ENCODE measurements around the gene SCN2B. TPM values are rescaled to one million over a fixed set of nuclear protein-coding genes. Genes with fewer than 3 reads are reported as not detected.

SCN2B gene
- total and polyA plus RNA-seq, 10 of the 15 experiments (the other 5 are each of a cell fraction or from before 2014, with no cell fraction given) = 0.01 TPM; not detected in 9

DNA sequence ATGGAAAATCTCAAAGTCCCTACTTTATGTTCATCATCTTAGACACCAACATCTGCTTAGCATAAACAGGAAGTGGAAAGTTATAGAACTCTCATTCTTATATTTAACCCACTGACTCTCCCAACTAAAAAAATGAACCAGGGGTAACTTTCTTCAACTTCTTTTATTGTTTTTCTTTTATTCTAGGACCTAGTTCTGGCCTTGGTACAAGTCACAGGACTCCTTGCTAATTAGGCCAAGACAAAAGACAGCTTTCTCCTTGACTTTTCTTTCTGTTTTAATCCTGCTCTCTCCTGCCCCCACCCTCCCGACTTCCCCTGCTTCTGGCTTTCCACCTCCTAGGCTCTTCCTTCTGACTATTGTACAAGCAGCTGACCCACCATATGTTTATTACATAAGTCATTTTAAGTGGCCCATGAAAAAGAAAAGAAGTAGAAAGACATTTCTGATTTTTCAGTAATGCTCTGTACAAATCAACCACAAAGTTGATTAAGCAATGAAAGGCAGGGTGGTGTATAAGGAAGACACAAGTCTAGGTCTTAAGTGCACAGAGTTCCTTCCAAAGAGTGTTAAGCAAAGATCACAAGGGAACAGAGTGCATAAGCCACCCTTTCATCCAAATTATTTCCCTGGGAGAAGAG is 30.1 kb upstream of the SCN2B start:
- POLR2A ChIA-PET = interaction anchor here (0.7 kb wide), 1 partner anchor 8 kb away, joined by 3 read pairs; no protein-coding TSS in a partner anchor
- DNase-seq (ENCODE audit: low read depth, low spot score) (no peak), FAIRE-seq (peak; percentile 13), ATAC-seq (peak; percentile 55)
- peak overlapping the region; percentile 19; the same call in 1 of the 2 replicates for H3K4me2 ChIP-seq (ENCODE audit: control insufficient read depth, insufficient read depth)
- BruUV-seq (replicated peaks) = no TSS peak
- in situ Hi-C loops (cut with MboI) = no loop called here
- no peak overlapping the region for H3K27ac ChIP-seq (ENCODE audit: control insufficient read depth, insufficient read depth)
- SMC1A ChIA-PET (ENCODE audit: uncharacterized antibody, unreplicated experiment) = interaction anchor here (1.5 kb wide), 1 partner anchor 20 kb away, joined by 6 read pairs; no protein-coding TSS in a partner anchor
- H3K36me3 ChIP-seq (ENCODE audit: control insufficient read depth in 2 of 2, insufficient read depth in 2 of 2, low read length in 1 of 2) = no peaks in the 10 kb centered on the region; a peak in 1 of 4 replicates
- TF ChIP-seq MTA3 (IDR thresholded peaks at IDR 0.05; ENCODE audit: borderline replicate concordance, low read length) (no peak), HDAC2 (IDR thresholded peaks at IDR 0.05) (no peak), TCF12 (IDR thresholded peaks at IDR 0.05; ENCODE audit: low read depth, low read length) (no peak), SPI1 (IDR thresholded peaks at IDR 0.05; ENCODE audit: borderline replicate concordance, insufficient read depth, low read depth, low read length) (peak; percentile 59; the same call in 1 of the 2 replicates), DPF2 (IDR thresholded peaks at IDR 0.05) (no peak), KLF5 (IDR thresholded peaks at IDR 0.05; ENCODE audit: partially characterized antibody) (no peak), RAD21 (IDR thresholded peaks at IDR 0.05; ENCODE audit: insufficient read depth, low read depth, low read length) (no peak), ZNF24 (IDR thresholded peaks at IDR 0.05) (no peak), YY1 (IDR thresholded peaks at IDR 0.05; ENCODE audit: low read depth, low read length) (no peak), MEF2A (IDR thresholded peaks at IDR 0.05; ENCODE audit: insufficient read depth, low read depth, low read length) (no peak), YBX1 (IDR thresholded peaks at IDR 0.05) (no peak), SREBF1 (IDR thresholded peaks at IDR 0.05; ENCODE audit: low read length) (no peak), ATF7 (IDR thresholded peaks at IDR 0.05; ENCODE audit: low read depth) (peak; percentile 59), ZBED1 (IDR thresholded peaks at IDR 0.05; ENCODE audit: borderline replicate concordance) (no peak), NR2C1 (IDR thresholded peaks at IDR 0.05) (no peak), CBX5 (IDR thresholded peaks at IDR 0.05; ENCODE audit: low read depth) (no peak), FOXK2 (IDR thresholded peaks at IDR 0.05) (peak; percentile 63; the same call in 1 of the 2 replicates), ZNF622 (IDR thresholded peaks at IDR 0.05) (no peak), SUZ12 (IDR thresholded peaks at IDR 0.05; ENCODE audit: unreplicated experiment) (no peak), ZNF217 (IDR thresholded peaks at IDR 0.05) (no peak)
- TF ChIP-seq, protein P1, sequence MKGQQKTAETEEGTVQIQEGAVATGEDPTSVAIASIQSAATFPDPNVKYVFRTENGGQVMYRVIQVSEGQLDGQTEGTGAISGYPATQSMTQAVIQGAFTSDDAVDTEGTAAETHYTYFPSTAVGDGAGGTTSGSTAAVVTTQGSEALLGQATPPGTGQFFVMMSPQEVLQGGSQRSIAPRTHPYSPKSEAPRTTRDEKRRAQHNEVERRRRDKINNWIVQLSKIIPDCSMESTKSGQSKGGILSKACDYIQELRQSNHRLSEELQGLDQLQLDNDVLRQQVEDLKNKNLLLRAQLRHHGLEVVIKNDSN (IDR thresholded peaks at IDR 0.05; ENCODE audit: borderline replicate concordance, extremely low read length, insufficient read depth, low read depth, low read length) = no peak
- TF ChIP-seq, protein P2, sequence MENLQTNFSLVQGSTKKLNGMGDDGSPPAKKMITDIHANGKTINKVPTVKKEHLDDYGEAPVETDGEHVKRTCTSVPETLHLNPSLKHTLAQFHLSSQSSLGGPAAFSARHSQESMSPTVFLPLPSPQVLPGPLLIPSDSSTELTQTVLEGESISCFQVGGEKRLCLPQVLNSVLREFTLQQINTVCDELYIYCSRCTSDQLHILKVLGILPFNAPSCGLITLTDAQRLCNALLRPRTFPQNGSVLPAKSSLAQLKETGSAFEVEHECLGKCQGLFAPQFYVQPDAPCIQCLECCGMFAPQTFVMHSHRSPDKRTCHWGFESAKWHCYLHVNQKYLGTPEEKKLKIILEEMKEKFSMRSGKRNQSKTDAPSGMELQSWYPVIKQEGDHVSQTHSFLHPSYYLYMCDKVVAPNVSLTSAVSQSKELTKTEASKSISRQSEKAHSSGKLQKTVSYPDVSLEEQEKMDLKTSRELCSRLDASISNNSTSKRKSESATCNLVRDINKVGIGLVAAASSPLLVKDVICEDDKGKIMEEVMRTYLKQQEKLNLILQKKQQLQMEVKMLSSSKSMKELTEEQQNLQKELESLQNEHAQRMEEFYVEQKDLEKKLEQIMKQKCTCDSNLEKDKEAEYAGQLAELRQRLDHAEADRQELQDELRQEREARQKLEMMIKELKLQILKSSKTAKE (IDR thresholded peaks at IDR 0.05; ENCODE audit: low read depth, poor library complexity, severe bottlenecking) = no peak
- H2AFZ ChIP-seq (ENCODE audit: control insufficient read depth, low read depth, low read length) = peak overlapping the region; percentile 43
- no peaks in the 10 kb centered on the region; the same call in 2 of the 3 replicates for H3K9me3 ChIP-seq (replicated peaks; ENCODE audit: control insufficient read depth, insufficient read depth, low read length)
- H3K4me1 ChIP-seq (ENCODE audit: control insufficient read depth, insufficient read depth, low read length) = peaks cover 6% of the 10 kb centered on the region; the same call in 1 of the 2 replicates
- CTCF ChIA-PET = interaction anchor here (1.0 kb wide), 2 partner anchors 8 to 9 kb away, joined by 4 to 5 read pairs; no protein-coding TSS in a partner anchor
- no peaks in the 10 kb centered on the region for H3K79me2 ChIP-seq (ENCODE audit: control insufficient read depth, insufficient read depth, low read length)
- no peak overlapping the region for H3K4me3 ChIP-seq
- no peaks in the 10 kb centered on the region for H4K20me1 ChIP-seq (ENCODE audit: control insufficient read depth, insufficient read depth)
- intact Hi-C loops (cut with micrococcal nuclease; ENCODE audit: unreplicated experiment) = no loop called here
- H3K27me3 ChIP-seq (replicated peaks in 1 of 2; ENCODE audit: control insufficient read depth in 2 of 2, insufficient read depth in 2 of 2, low read length in 1 of 2) = no peaks in the 10 kb centered on the region
- 0% methylated on average over 1 of the region's 1 CpG for WGBS (ENCODE audit: insufficient coverage, insufficient replicate concordance, low lambda C conversion rate, missing lambda C conversion rate)
- no peak overlapping the region for H3K9ac ChIP-seq (ENCODE audit: control insufficient read depth, insufficient read depth, low read length)
- RAD21 ChIA-PET (ENCODE audit: unreplicated experiment) = interaction anchor here (2.1 kb wide), 1 partner anchor 9 kb away, joined by 8 read pairs; no protein-coding TSS in a partner anchor
